ENCODE data around the gene BTLA.
A peak's percentile ranks its signal among the peaks of the same experiment; 100 is the strongest.
"Not testable (repeated sequence)": the region's sequence is repeated elsewhere in the genome, so short reads cannot be mapped to it uniquely, and the experiment has no call there.

The BTLA gene

DNA sequence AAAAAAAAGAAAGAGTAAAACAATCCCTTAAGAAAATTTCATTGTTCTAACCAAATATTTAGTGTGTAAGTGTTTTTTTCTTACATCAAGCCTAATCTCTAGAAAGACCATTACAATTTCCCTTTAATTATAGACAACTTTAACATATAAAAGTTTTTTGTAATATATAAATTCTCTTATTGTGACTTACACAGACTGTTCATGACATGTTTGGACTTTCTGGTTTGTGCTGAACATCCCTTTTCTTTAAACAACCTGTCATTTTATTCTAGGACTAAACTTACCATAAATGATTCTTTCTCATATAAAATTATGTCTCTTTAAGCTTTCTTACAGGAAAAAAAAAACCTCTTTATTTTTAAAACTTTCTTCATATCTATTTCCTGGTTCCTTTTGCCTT lies 13.0 kb upstream of the BTLA start:
- Histone ChIP-seq H3K9me3 (ENCODE audit: control insufficient read depth in 1 of 2, low read length in 2 of 2) (peaks cover 0 to 2% of the 10 kb centered on the region in 2 donors), H3K4me3 (ENCODE audit: low read depth in 1 of 2, low read length in 2 of 2) (no peak overlapping the region), H3K36me3 (ENCODE audit: control insufficient read depth in 1 of 2, insufficient read depth in 2 of 2, low read length in 2 of 2) (no peaks in the 10 kb centered on the region), H3K9ac (ENCODE audit: low read depth in 1 of 2, low read length in 2 of 2) (no peak overlapping the region), H3K4me1 (ENCODE audit: control insufficient read depth in 1 of 2, insufficient read depth in 2 of 2, low read length in 2 of 2) (no peaks in the 10 kb centered on the region), H3K27ac (ENCODE audit: low read depth, low read length) (no peak overlapping the region), H3K27me3 (ENCODE audit: control insufficient read depth in 1 of 2, insufficient read depth in 2 of 2, low read length in 2 of 2) (no peaks in the 10 kb centered on the region)

- no peaks in the 10 kb centered on the region for H3K4me1 ChIP-seq (ENCODE audit: control insufficient read depth in 1 of 2, insufficient read depth in 2 of 2, low read length in 2 of 2)
- H3K9me3 ChIP-seq (ENCODE audit: control insufficient read depth in 1 of 2, low read length in 2 of 2) = peaks cover 0 to 2% of the 10 kb centered on the region in 2 donors
- no peak overlapping the region for H3K9ac ChIP-seq (ENCODE audit: low read depth in 1 of 2, low read length in 2 of 2)
- no peak overlapping the region for H3K27ac ChIP-seq (ENCODE audit: low read depth, low read length)
- no peaks in the 10 kb centered on the region for H3K27me3 ChIP-seq (ENCODE audit: control insufficient read depth in 1 of 2, insufficient read depth in 2 of 2, low read length in 2 of 2)
- no peaks in the 10 kb centered on the region for H3K36me3 ChIP-seq (ENCODE audit: control insufficient read depth in 1 of 2, insufficient read depth in 2 of 2, low read length in 2 of 2)
- H3K4me3 ChIP-seq (ENCODE audit: low read depth in 1 of 2, low read length in 2 of 2) = no peak overlapping the region
Measured at GRCh38 chr3:112508860-112509259, 9.6 kb upstream of the BTLA start.

DNA sequence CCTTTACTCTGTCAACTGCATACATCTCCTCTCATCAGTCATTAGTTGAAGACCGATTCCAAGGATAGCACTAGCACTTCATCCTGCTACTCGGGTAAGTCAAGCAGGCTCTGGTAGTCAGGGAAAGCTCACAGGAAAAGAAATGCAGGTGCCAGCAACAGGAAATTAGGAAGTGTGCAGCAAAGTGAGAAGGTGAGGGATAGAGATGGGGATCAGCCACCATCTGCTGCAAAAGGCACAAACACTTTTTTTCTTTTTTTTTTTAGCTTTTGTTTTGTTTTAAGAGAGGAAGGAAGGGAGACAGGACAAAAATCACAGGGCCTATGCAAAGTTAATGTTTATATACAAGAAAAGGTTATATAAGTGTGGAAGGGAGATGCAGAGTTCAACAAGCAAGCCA lies 9.0 kb upstream of the BTLA start:
- Histone ChIP-seq H3K36me3 (ENCODE audit: control insufficient read depth in 1 of 2, insufficient read depth in 2 of 2, low read length in 2 of 2) (no peaks in the 10 kb centered on the region), H3K27ac (ENCODE audit: low read depth, low read length) (no peak overlapping the region), H3K9me3 (ENCODE audit: control insufficient read depth in 1 of 2, low read length in 2 of 2) (peaks cover 0 to 2% of the 10 kb centered on the region in 2 donors), H3K27me3 (ENCODE audit: control insufficient read depth in 1 of 2, insufficient read depth in 2 of 2, low read length in 2 of 2) (no peaks in the 10 kb centered on the region), H3K4me3 (ENCODE audit: low read depth in 1 of 2, low read length in 2 of 2) (no peak overlapping the region), H3K4me1 (ENCODE audit: control insufficient read depth in 1 of 2, insufficient read depth in 2 of 2, low read length in 2 of 2) (no peaks in the 10 kb centered on the region), H3K9ac (ENCODE audit: low read depth in 1 of 2, low read length in 2 of 2) (no peak overlapping the region)

DNA sequence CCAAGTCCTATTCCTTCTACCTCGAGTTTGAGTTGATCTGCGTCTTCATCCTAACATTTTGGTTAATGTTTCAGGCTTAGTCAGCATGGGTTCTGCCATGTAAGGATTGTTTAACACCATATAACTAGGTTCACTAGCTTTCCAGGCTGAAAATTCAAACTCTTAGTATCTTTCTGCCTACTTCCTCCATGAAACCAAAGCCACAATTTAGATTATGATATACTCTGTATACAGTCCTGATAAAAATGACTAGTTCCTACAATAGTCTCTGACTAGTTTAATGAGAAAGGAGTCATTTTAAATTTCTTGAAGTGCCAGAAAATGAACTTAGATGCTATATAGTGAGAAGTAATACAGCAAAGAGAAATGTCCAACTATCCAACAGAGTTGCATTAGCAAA lies 6.6 kb upstream of the BTLA start:
- Histone ChIP-seq H3K9me3 (ENCODE audit: control insufficient read depth in 1 of 2, low read length in 2 of 2) (no peaks in the 10 kb centered on the region), H3K27me3 (ENCODE audit: control insufficient read depth in 1 of 2, insufficient read depth in 2 of 2, low read length in 2 of 2) (no peaks in the 10 kb centered on the region), H3K36me3 (ENCODE audit: control insufficient read depth in 1 of 2, insufficient read depth in 2 of 2, low read length in 2 of 2) (no peaks in the 10 kb centered on the region), H3K4me3 (ENCODE audit: low read depth in 1 of 2, low read length in 2 of 2) (no peak overlapping the region), H3K4me1 (ENCODE audit: control insufficient read depth in 1 of 2, insufficient read depth in 2 of 2, low read length in 2 of 2) (no peaks in the 10 kb centered on the region), H3K27ac (ENCODE audit: low read depth, low read length) (no peak overlapping the region), H3K9ac (ENCODE audit: low read depth in 1 of 2, low read length in 2 of 2) (no peak overlapping the region)

GRCh38 chr3:112504123-112504522 lies 4.9 kb upstream of the BTLA start:
- Histone ChIP-seq H3K27me3 (ENCODE audit: control insufficient read depth in 1 of 2, insufficient read depth in 2 of 2, low read length in 2 of 2) (no peaks in the 10 kb centered on the region), H3K4me3 (ENCODE audit: low read depth in 1 of 2, low read length in 2 of 2) (no peak overlapping the region), H3K36me3 (ENCODE audit: control insufficient read depth in 1 of 2, insufficient read depth in 2 of 2, low read length in 2 of 2) (no peaks in the 10 kb centered on the region), H3K27ac (ENCODE audit: low read depth, low read length) (no peak overlapping the region), H3K4me1 (ENCODE audit: control insufficient read depth in 1 of 2, insufficient read depth in 2 of 2, low read length in 2 of 2) (no peaks in the 10 kb centered on the region), H3K9ac (ENCODE audit: low read depth in 1 of 2, low read length in 2 of 2) (no peak overlapping the region), H3K9me3 (ENCODE audit: control insufficient read depth in 1 of 2, low read length in 2 of 2) (no peaks in the 10 kb centered on the region)

GRCh38 chr3:112503304-112503972 lies 4.2 kb upstream of the BTLA start:
- H3K4me1 ChIP-seq (ENCODE audit: control insufficient read depth in 1 of 2, insufficient read depth in 2 of 2, low read length in 2 of 2) = no peaks in the 10 kb centered on the region
- no peak overlapping the region for H3K27ac ChIP-seq (ENCODE audit: low read depth, low read length)
- no peak overlapping the region for H3K9ac ChIP-seq (ENCODE audit: low read depth in 1 of 2, low read length in 2 of 2)
- no peaks in the 10 kb centered on the region for H3K36me3 ChIP-seq (ENCODE audit: control insufficient read depth in 1 of 2, insufficient read depth in 2 of 2, low read length in 2 of 2)
- H3K27me3 ChIP-seq (ENCODE audit: control insufficient read depth in 1 of 2, insufficient read depth in 2 of 2, low read length in 2 of 2) = no peaks in the 10 kb centered on the region
- H3K4me3 ChIP-seq (ENCODE audit: low read depth in 1 of 2, low read length in 2 of 2) = no peak overlapping the region
- no peaks in the 10 kb centered on the region for H3K9me3 ChIP-seq (ENCODE audit: control insufficient read depth in 1 of 2, low read length in 2 of 2)

- Histone ChIP-seq H3K36me3 (ENCODE audit: control insufficient read depth in 1 of 2, insufficient read depth in 2 of 2, low read length in 2 of 2) (no peaks in the 10 kb centered on the region), H3K27me3 (ENCODE audit: control insufficient read depth in 1 of 2, insufficient read depth in 2 of 2, low read length in 2 of 2) (no peaks in the 10 kb centered on the region), H3K4me3 (ENCODE audit: low read depth in 1 of 2, low read length in 2 of 2) (no peak overlapping the region), H3K4me1 (ENCODE audit: control insufficient read depth in 1 of 2, insufficient read depth in 2 of 2, low read length in 2 of 2) (no peaks in the 10 kb centered on the region), H3K9me3 (ENCODE audit: control insufficient read depth in 1 of 2, low read length in 2 of 2) (no peaks in the 10 kb centered on the region), H3K27ac (ENCODE audit: low read depth, low read length) (no peak overlapping the region), H3K9ac (ENCODE audit: low read depth in 1 of 2, low read length in 2 of 2) (no peak overlapping the region)
Measured at GRCh38 chr3:112500621-112501020, 1.3 kb upstream of the BTLA start.

GRCh38 chr3:112497897-112498548 lies 1.2 kb downstream of the BTLA start:
- H3K9ac ChIP-seq (ENCODE audit: low read depth in 1 of 2, low read length in 2 of 2) = peak overlapping the region in 1 of 2 donors; percentile 25
- H3K36me3 ChIP-seq (ENCODE audit: control insufficient read depth in 1 of 2, insufficient read depth in 2 of 2, low read length in 2 of 2) = no peaks in the 10 kb centered on the region
- no peaks in the 10 kb centered on the region for H3K27me3 ChIP-seq (ENCODE audit: control insufficient read depth in 1 of 2, insufficient read depth in 2 of 2, low read length in 2 of 2)
- H3K27ac ChIP-seq (ENCODE audit: low read depth, low read length) = no peak overlapping the region
- peak overlapping the region in 1 of 2 donors; percentile 58 for H3K4me3 ChIP-seq (ENCODE audit: low read depth in 1 of 2, low read length in 2 of 2)
- H3K4me1 ChIP-seq (ENCODE audit: control insufficient read depth in 1 of 2, insufficient read depth in 2 of 2, low read length in 2 of 2) = no peaks in the 10 kb centered on the region
- H3K9me3 ChIP-seq (ENCODE audit: control insufficient read depth in 1 of 2, low read length in 2 of 2) = no peaks in the 10 kb centered on the region

DNA sequence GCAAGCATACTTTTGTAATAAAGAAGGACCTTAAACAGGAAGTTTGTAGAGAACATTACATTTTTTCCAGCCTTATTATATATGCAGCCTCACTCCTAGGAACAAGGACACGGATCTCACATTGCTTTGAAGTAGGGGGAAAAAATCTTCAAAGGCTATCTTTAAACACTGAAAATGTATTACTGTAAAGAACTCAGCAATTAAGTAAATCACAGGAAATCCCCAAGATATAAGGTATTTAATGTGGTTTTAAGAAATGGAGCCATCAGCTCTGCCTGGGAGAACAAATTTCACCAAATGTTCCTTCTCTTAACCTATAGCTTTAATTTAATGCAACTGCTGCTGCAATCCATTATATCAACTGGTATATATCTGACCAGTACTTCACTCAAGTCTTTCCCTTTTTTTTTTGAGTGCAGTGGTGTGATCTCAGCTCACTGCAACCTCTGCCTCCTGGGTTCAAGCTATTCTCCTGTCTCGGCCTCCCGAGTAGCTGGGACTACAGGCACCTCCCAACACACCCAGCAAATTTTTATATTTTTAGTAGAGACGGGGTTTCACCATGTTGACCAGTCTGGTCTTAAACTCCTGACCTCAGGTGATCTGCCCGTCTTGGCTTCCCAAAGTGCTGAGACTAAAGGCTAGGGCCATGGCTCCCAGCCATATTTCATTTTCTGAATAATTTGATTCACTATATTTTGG lies 2.8 kb downstream of the BTLA start:
- H3K4me1 ChIP-seq (ENCODE audit: control insufficient read depth in 1 of 2, insufficient read depth in 2 of 2, low read length in 2 of 2) = no peaks in the 10 kb centered on the region
- H3K9me3 ChIP-seq (ENCODE audit: control insufficient read depth in 1 of 2, low read length in 2 of 2) = no peaks in the 10 kb centered on the region
- no peak overlapping the region for H3K27ac ChIP-seq (ENCODE audit: low read depth, low read length)
- no peak overlapping the region for H3K9ac ChIP-seq (ENCODE audit: low read depth in 1 of 2, low read length in 2 of 2)
- no peak overlapping the region for H3K4me3 ChIP-seq (ENCODE audit: low read depth in 1 of 2, low read length in 2 of 2)
- no peaks in the 10 kb centered on the region for H3K36me3 ChIP-seq (ENCODE audit: control insufficient read depth in 1 of 2, insufficient read depth in 2 of 2, low read length in 2 of 2)
- no peaks in the 10 kb centered on the region for H3K27me3 ChIP-seq (ENCODE audit: control insufficient read depth in 1 of 2, insufficient read depth in 2 of 2, low read length in 2 of 2)

GRCh38 chr3:112494448-112494767 lies 4.9 kb downstream of the BTLA start:
- H3K27me3 ChIP-seq (ENCODE audit: control insufficient read depth in 1 of 2, insufficient read depth in 2 of 2, low read length in 2 of 2); H3K4me3 ChIP-seq (ENCODE audit: low read depth in 1 of 2, low read length in 2 of 2); H3K36me3 ChIP-seq (ENCODE audit: control insufficient read depth in 1 of 2, insufficient read depth in 2 of 2, low read length in 2 of 2); H3K4me1 ChIP-seq (ENCODE audit: control insufficient read depth in 1 of 2, insufficient read depth in 2 of 2, low read length in 2 of 2); H3K9ac ChIP-seq (ENCODE audit: low read depth in 1 of 2, low read length in 2 of 2); H3K9me3 ChIP-seq (ENCODE audit: control insufficient read depth in 1 of 2, low read length in 2 of 2); H3K27ac ChIP-seq (ENCODE audit: low read depth, low read length): not testable (repeated sequence)

Measured in duodenal mucosa (tissue), 2 donors.